Left lung (tissue), 14 donors: Measurements from ENCODE around the gene FYB2. TPM values are rescaled to one million over a fixed set of nuclear protein-coding genes. Genes with fewer than 3 reads are reported as not detected.

ENCODE experiments used
- ATAC-seq: fragments of 200-7000 bp; cut with Tn5 transposase; one replicate; pipeline ENCODE4 v1.9.1; 2020; ENCODE audit warnings: moderate library complexity
- DNase-seq, 4 donors: peaks; one replicate each; pipeline ENCODE4 v3.0.0-alpha.2; 2013 to 2020
- H3K27ac ChIP-seq, 2 donors: fragments of 200-600 bp; sonication (generic) in 1 of 2; one replicate each; pipeline versions ENCODE4 v1.5.0 to v1.8.0; 2020 to 2021
- H3K27me3 ChIP-seq, 2 donors: fragments of 200-600 bp; sonication (generic) in 1 of 2; one replicate each; pipeline versions ENCODE4 v1.5.0 to v1.8.0; 2020 to 2021
- H3K36me3 ChIP-seq, 2 donors: fragments of 200-600 bp; sonication (generic) in 1 of 2; one replicate each; pipeline versions ENCODE4 v1.5.0 to v1.8.0; 2020 to 2021
- H3K4me1 ChIP-seq, 2 donors: fragments of 200-600 bp; one replicate each; pipeline ENCODE4 v1.8.0; 2021
- H3K4me3 ChIP-seq, 2 donors: fragments of 200-600 bp; sonication (generic) in 1 of 2; one replicate each; pipeline versions ENCODE4 v1.5.0 to v1.8.0; 2020 to 2021; ENCODE audit warnings: mild to moderate bottlenecking in 1 of 2
- H3K9me3 ChIP-seq, 2 donors: fragments of 200-600 bp; sonication (generic) in 1 of 2; one replicate each; pipeline versions ENCODE4 v1.5.0 to v1.8.0; 2020 to 2021
- CTCF ChIP-seq, 2 donors: fragments of 200-600 bp; sonication (generic) in 1 of 2; IDR thresholded peaks; one replicate each; pipeline versions ENCODE4 v1.5.0 to v1.8.0; 2021; ENCODE audit warnings: antibody characterized with exemption in 2 of 2
- intact Hi-C, 2 donors: fragments of 100-400 bp; cut with DNase I; formaldehyde crosslinking; loops; one replicate each; pipeline versions ENCODE4 v1.11.2 to v1.14.2; 2022
- long read RNA-seq, 12 donors: library from polyadenylated mRNA in 2 of 12; unstranded in 2 of 12; transcript quantifications; one replicate each; pipeline ENCODE4 v2.0.0 and lab custom pipeline, GENCODE V29; 2019 to 2026
- polyA plus RNA-seq, 6 donors: library from polyadenylated mRNA; unstranded; fragments of 120-200 nt; gene quantifications; one replicate each; pipeline ENCODE4 v1.2.1, GENCODE V29; 2013; ENCODE audit not compliant: insufficient read length in 6 of 6
- total RNA-seq, 2 donors: library from RNA; stranded (reverse); fragmentation: NEBNext Ultra II Directional; extraction: Animal tissue kit (Norgen Biotek cat#: 25700); gene quantifications; one replicate each; pipeline ENCODE4 v1.2.1, GENCODE V29; 2021
- donor health status: DM: no; HTN: yes; CAD: no.
- donor health status: DM: no; HTN: no; CAD: no.

The FYB2 gene
- 1 to 10 TPM in 1 of 2 donors, under 1 TPM in 1; 0.87 to 1.2 TPM for total RNA-seq
- polyA plus RNA-seq = under 1 TPM; 0.21 to 0.91 (median 0.42) TPM
- long read RNA-seq, donor 1 = 0 reads
- long read RNA-seq, donor 2 = 0 reads
- long read RNA-seq, donor 3 = 0 reads
- long read RNA-seq, donor 4, partial matches to known transcripts = 1 of 1 reads
- long read RNA-seq, donor 4, other reads (novel, unspliced or antisense) = 0 of 1 reads
- long read RNA-seq, donor 5 = 0 reads
- long read RNA-seq, donor 6 = 0 reads
- long read RNA-seq, donor 7 = 0 reads
- long read RNA-seq, donor 8 = 0 reads
- long read RNA-seq, donor 9 = 0 reads
- long read RNA-seq, donor 10 = 0 reads
- long read RNA-seq, donor 11 = 0 reads
- long read RNA-seq, donor 12 = 0 reads

GRCh38 chr1:56819387-56819899 is at the start of gene FYB2:
TSS of gene FYB2 (minus strand) at chr1:56819404. CDS start at chr1:56819290, 114 bp downstream.
- peak; percentile 6 for ATAC-seq
- TF ChIP-seq CTCF (IDR thresholded peaks at IDR 0.05) = no peak
- H3K9me3 ChIP-seq = no peaks in the 10 kb centered on the region
- no peaks in the 10 kb centered on the region for H3K27me3 ChIP-seq
- H3K4me3 ChIP-seq = no peak within 1 kb of the TSS
- peaks cover 0 to 6% of the 10 kb centered on the region in 2 donors for H3K4me1 ChIP-seq
- no peak within 1 kb of the TSS for H3K27ac ChIP-seq
- intact Hi-C loops = no loop called here
- H3K36me3 ChIP-seq = no peaks in the 10 kb centered on the region
- DNase-seq = peak in 1 of 4 donors; percentile 74

GRCh38 chr1:56868761-56869160 is 49.6 kb upstream of the FYB2 start:
- H3K4me1 ChIP-seq = no peaks in the 10 kb centered on the region
- H3K9me3 ChIP-seq = no peaks in the 10 kb centered on the region
- H3K4me3 ChIP-seq = no peak overlapping the region
- intact Hi-C loops = no loop called here
- H3K36me3 ChIP-seq = no peaks in the 10 kb centered on the region
- H3K27me3 ChIP-seq = peaks cover 0 to 7% of the 10 kb centered on the region in 2 donors
- TF ChIP-seq CTCF (IDR thresholded peaks at IDR 0.05) = no peak
- DNase-seq (no peak), ATAC-seq (no peak)
- H3K27ac ChIP-seq = no peak overlapping the region

- H3K27me3 ChIP-seq = peaks cover 0 to 7% of the 10 kb centered on the region in 2 donors
- intact Hi-C loops = no loop called here
- peak in 1 of 4 donors; percentile 4 for DNase-seq
- no peak overlapping the region for H3K4me3 ChIP-seq
- H3K4me1 ChIP-seq = no peaks in the 10 kb centered on the region
- no peak for TF ChIP-seq CTCF (IDR thresholded peaks at IDR 0.05)
- no peak for ATAC-seq
- no peak overlapping the region for H3K27ac ChIP-seq
- H3K9me3 ChIP-seq = no peaks in the 10 kb centered on the region
- H3K36me3 ChIP-seq = no peaks in the 10 kb centered on the region
These were observed 48.3 kb upstream of the FYB2 start for GRCh38 chr1:56867491-56867890.

- no peaks in the 10 kb centered on the region for H3K4me1 ChIP-seq
- H3K9me3 ChIP-seq = no peaks in the 10 kb centered on the region
- no peaks in the 10 kb centered on the region for H3K36me3 ChIP-seq
- intact Hi-C loops = no loop called here
- no peak overlapping the region for H3K4me3 ChIP-seq
- H3K27ac ChIP-seq = no peak overlapping the region
- ATAC-seq (no peak), DNase-seq (no peak)
- no peak for TF ChIP-seq CTCF (IDR thresholded peaks at IDR 0.05)
- peaks cover 0 to 7% of the 10 kb centered on the region in 2 donors for H3K27me3 ChIP-seq
These were observed 47.5 kb upstream of the FYB2 start for GRCh38 chr1:56866656-56867055.

GRCh38 chr1:56864430-56864829 is 45.2 kb upstream of the FYB2 start:
- intact Hi-C loops = no loop called here

More at GRCh38 chr1:56864430-56864829, 45.2 kb upstream of the FYB2 start:
- H3K9me3 ChIP-seq = no peaks in the 10 kb centered on the region
- no peaks in the 10 kb centered on the region for H3K27me3 ChIP-seq
- H3K27ac ChIP-seq = no peak overlapping the region
- no peak for TF ChIP-seq CTCF (IDR thresholded peaks at IDR 0.05)
- no peak for DNase-seq
- no peak for ATAC-seq
- H3K4me3 ChIP-seq = no peak overlapping the region
- H3K4me1 ChIP-seq = no peaks in the 10 kb centered on the region
- H3K36me3 ChIP-seq = no peaks in the 10 kb centered on the region
